Suprapubic skin (tissue), 3 donors: ENCODE results near the gene PIGR.
A peak's percentile ranks its signal among the peaks of the same experiment; 100 is the strongest.

ENCODE experiments used
- CTCF ChIP-seq, 2 donors: fragments of 200-600 bp in 1 of 2; fragments of 450-650 bp in 1 of 2; sonication (generic) in 1 of 2; IDR thresholded peaks; one replicate each; pipeline ENCODE4 v1.5.1; 2016 to 2019; ENCODE audit warnings: antibody characterized with exemption in 2 of 2, mild to moderate bottlenecking in 1 of 2, moderate library complexity in 1 of 2
- POLR2A ChIP-seq, 2 donors: fragments of 450-650 bp; IDR thresholded peaks; one replicate each; pipeline ENCODE4 v1.6.1; 2017; ENCODE audit warnings: antibody characterized with exemption in 2 of 2, mild to moderate bottlenecking in 2 of 2, moderate library complexity in 2 of 2

GRCh38 chr1:206911064-206911663, 35.1 kb downstream of the PIGR start:
- TF ChIP-seq CTCF (IDR thresholded peaks at IDR 0.05) (peak; percentile 76 to 79), POLR2A (IDR thresholded peaks at IDR 0.05) (no peak)
